ENCODE results near the gene PTPN21. TPM values are rescaled to one million over a fixed set of nuclear protein-coding genes. Genes with fewer than 3 reads are reported as not detected.
A peak's percentile ranks its signal among the peaks of the same experiment; 100 is the strongest.

Gene PTPN21
- polyA plus RNA-seq, 3 donors, result not detected

- Mint-ChIP-seq H3K4me3 (no peak overlapping the region), H3K9me3 (no peaks in the 10 kb centered on the region), H3K27ac (peak overlapping the region in 1 of 7 donors; percentile 31), H3K27me3 (ENCODE audit: low read depth in 3 of 3) (no peaks in the 10 kb centered on the region), H3K36me3 (peaks cover 57 to 80% of the 10 kb centered on the region in 2 donors), H3K4me1 (peaks cover 1% of the 10 kb centered on the region)
- intact Hi-C loops (cut with micrococcal nuclease), result no loop called here
- Histone ChIP-seq H3K9ac (ENCODE audit: insufficient read depth, low read length, poor library complexity, severe bottlenecking) (no peak overlapping the region), H3K27ac (ENCODE audit: low read depth in 1 of 2, low read length in 2 of 2) (no peak overlapping the region), H3K36me3 (replicated peaks in 1 of 2; ENCODE audit: control insufficient read depth in 1 of 2, insufficient read depth in 2 of 2, low read length in 2 of 2) (peaks cover 24 to 92% of the 10 kb centered on the region in 2 donors), H3K79me2 (ENCODE audit: insufficient read depth, low read length) (no peaks in the 10 kb centered on the region), H2AFZ (ENCODE audit: insufficient read depth, low read depth, low read length, poor library complexity, severe bottlenecking) (no peak overlapping the region), H3K4me3 (replicated peaks in 1 of 3; ENCODE audit: low read depth in 2 of 3, low read length in 3 of 3) (no peak overlapping the region), H3K4me2 (replicated peaks; ENCODE audit: extremely low read depth, low read length, poor library complexity, severe bottlenecking) (no peak overlapping the region), H3K9me3 (replicated peaks in 1 of 2; ENCODE audit: control insufficient read depth in 1 of 2, insufficient read depth in 1 of 2, low read length in 2 of 2) (no peaks in the 10 kb centered on the region), H3K27me3 (ENCODE audit: control insufficient read depth in 2 of 2, insufficient read depth in 2 of 2, low read length in 2 of 2) (no peaks in the 10 kb centered on the region), H3K4me1 (ENCODE audit: control insufficient read depth in 1 of 2, insufficient read depth in 2 of 2, low read length in 2 of 2) (no peaks in the 10 kb centered on the region), H4K20me1 (ENCODE audit: insufficient read depth, low read length) (no peaks in the 10 kb centered on the region)
- 89% methylated on average over 3 of the region's 4 CpGs for WGBS (ENCODE audit: insufficient coverage)
- no peak for DNase-seq
- TF ChIP-seq, protein P1, sequence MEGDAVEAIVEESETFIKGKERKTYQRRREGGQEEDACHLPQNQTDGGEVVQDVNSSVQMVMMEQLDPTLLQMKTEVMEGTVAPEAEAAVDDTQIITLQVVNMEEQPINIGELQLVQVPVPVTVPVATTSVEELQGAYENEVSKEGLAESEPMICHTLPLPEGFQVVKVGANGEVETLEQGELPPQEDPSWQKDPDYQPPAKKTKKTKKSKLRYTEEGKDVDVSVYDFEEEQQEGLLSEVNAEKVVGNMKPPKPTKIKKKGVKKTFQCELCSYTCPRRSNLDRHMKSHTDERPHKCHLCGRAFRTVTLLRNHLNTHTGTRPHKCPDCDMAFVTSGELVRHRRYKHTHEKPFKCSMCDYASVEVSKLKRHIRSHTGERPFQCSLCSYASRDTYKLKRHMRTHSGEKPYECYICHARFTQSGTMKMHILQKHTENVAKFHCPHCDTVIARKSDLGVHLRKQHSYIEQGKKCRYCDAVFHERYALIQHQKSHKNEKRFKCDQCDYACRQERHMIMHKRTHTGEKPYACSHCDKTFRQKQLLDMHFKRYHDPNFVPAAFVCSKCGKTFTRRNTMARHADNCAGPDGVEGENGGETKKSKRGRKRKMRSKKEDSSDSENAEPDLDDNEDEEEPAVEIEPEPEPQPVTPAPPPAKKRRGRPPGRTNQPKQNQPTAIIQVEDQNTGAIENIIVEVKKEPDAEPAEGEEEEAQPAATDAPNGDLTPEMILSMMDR (IDR thresholded peaks at IDR 0.05), result no peak
These were observed 35.4 kb upstream of the PTPN21 start for GRCh38 chr14:88590173-88590572.

- Histone ChIP-seq H2AFZ (ENCODE audit: insufficient read depth, low read depth, low read length, poor library complexity, severe bottlenecking) (no peak overlapping the region), H3K79me2 (ENCODE audit: insufficient read depth, low read length) (no peaks in the 10 kb centered on the region), H3K9ac (ENCODE audit: insufficient read depth, low read length, poor library complexity, severe bottlenecking) (no peak overlapping the region), H3K27ac (ENCODE audit: low read depth in 1 of 2, low read length in 2 of 2) (no peak overlapping the region), H3K36me3 (replicated peaks in 1 of 2; ENCODE audit: control insufficient read depth in 1 of 2, insufficient read depth in 2 of 2, low read length in 2 of 2) (peaks cover 29 to 92% of the 10 kb centered on the region in 2 donors), H3K9me3 (replicated peaks in 1 of 2; ENCODE audit: control insufficient read depth in 1 of 2, insufficient read depth in 1 of 2, low read length in 2 of 2) (no peaks in the 10 kb centered on the region), H3K4me1 (ENCODE audit: control insufficient read depth in 1 of 2, insufficient read depth in 2 of 2, low read length in 2 of 2) (no peaks in the 10 kb centered on the region), H3K27me3 (ENCODE audit: control insufficient read depth in 2 of 2, insufficient read depth in 2 of 2, low read length in 2 of 2) (no peaks in the 10 kb centered on the region), H3K4me2 (replicated peaks; ENCODE audit: extremely low read depth, low read length, poor library complexity, severe bottlenecking) (no peak overlapping the region), H3K4me3 (replicated peaks in 1 of 3; ENCODE audit: low read depth in 2 of 3, low read length in 3 of 3) (no peak overlapping the region), H4K20me1 (ENCODE audit: insufficient read depth, low read length) (no peaks in the 10 kb centered on the region)
- Mint-ChIP-seq H3K36me3 (peaks cover 60 to 86% of the 10 kb centered on the region in 2 donors), H3K9me3 (no peaks in the 10 kb centered on the region), H3K27ac (peak overlapping the region in 3 of 7 donors; percentile 26 to 80 (median 51)), H3K4me3 (no peak overlapping the region), H3K27me3 (ENCODE audit: low read depth in 3 of 3) (no peaks in the 10 kb centered on the region), H3K4me1 (no peaks in the 10 kb centered on the region)
- DNase-seq, result no peak
- intact Hi-C loops (cut with micrococcal nuclease), result no loop called here
- TF ChIP-seq, protein P1 (IDR thresholded peaks at IDR 0.05), result no peak
- WGBS (ENCODE audit: insufficient coverage), result no CpG with 5 or more reads among the region's 5 CpGs
These were observed 33.3 kb upstream of the PTPN21 start for GRCh38 chr14:88588081-88588480.
